ENCODE measurements around the gene ALDH5A1. TPM values are rescaled to one million over a fixed set of nuclear protein-coding genes. Genes with fewer than 3 reads are reported as not detected.

The ALDH5A1 gene
- total RNA-seq, 4 donors from 2014 or later = 4.1 to 12.1 (median 7.9) TPM

GRCh38 chr6:24535210-24535609, 40.4 kb downstream of the ALDH5A1 start:
- intact Hi-C loops (cut with DNase I; ENCODE audit: low total_unique reads) = no loop called here
- DNase-seq = no peak
- Histone ChIP-seq H3K27ac (no peak overlapping the region), H3K4me3 (no peak overlapping the region), H3K36me3 (peaks cover 0 to 4% (median 0%) of the 10 kb centered on the region in 4 donors), H3K4me1 (no peaks in the 10 kb centered on the region), H3K9me3 (no peaks in the 10 kb centered on the region), H3K27me3 (no peaks in the 10 kb centered on the region)
- WGBS, 2 donors (ENCODE audit: low coverage in 1 of 2) = 60 to 90% methylated on average over 3 of the region's 3 CpGs
- in situ Hi-C loops (cut with MboI; ENCODE audit: low pct_ligation_motif_present in 1 of 4, low pct_unique_long_range_greater_than_20kb in 1 of 4, low sequenced_read_pairs in 3 of 4) = no loop called here
- TF ChIP-seq POLR2AphosphoS5 (IDR thresholded peaks at IDR 0.05) (no peak), EP300 (IDR thresholded peaks at IDR 0.05; ENCODE audit: low read depth) (no peak), POLR2A (IDR thresholded peaks at IDR 0.05) (no peak), CTCF (IDR thresholded peaks at IDR 0.05) (no peak)

- Histone ChIP-seq H3K27ac (no peak overlapping the region), H3K4me1 (no peaks in the 10 kb centered on the region), H3K4me3 (no peak overlapping the region), H3K36me3 (peaks cover 0 to 4% (median 0%) of the 10 kb centered on the region in 4 donors), H3K27me3 (no peaks in the 10 kb centered on the region), H3K9me3 (no peaks in the 10 kb centered on the region)
- WGBS, 2 donors (ENCODE audit: low coverage in 1 of 2) = 55 to 75% methylated on average over 4 of the region's 4 CpGs
- intact Hi-C loops (cut with DNase I; ENCODE audit: low total_unique reads) (no loop called here), in situ Hi-C loops (cut with MboI; ENCODE audit: low pct_ligation_motif_present in 1 of 4, low pct_unique_long_range_greater_than_20kb in 1 of 4, low sequenced_read_pairs in 3 of 4) (no loop called here)
- TF ChIP-seq EP300 (IDR thresholded peaks at IDR 0.05; ENCODE audit: low read depth) (no peak), POLR2AphosphoS5 (IDR thresholded peaks at IDR 0.05) (no peak), POLR2A (IDR thresholded peaks at IDR 0.05) (no peak)
- no peak for DNase-seq
Measured at GRCh38 chr6:24536466-24536865, 41.7 kb downstream of the ALDH5A1 start.

GRCh38 chr6:24537082-24537699, 42.4 kb downstream of the ALDH5A1 start:
- no peaks in the 10 kb centered on the region for H3K4me1 ChIP-seq
- H3K36me3 ChIP-seq = peaks cover 0 to 3% (median 0%) of the 10 kb centered on the region in 4 donors
- H3K9me3 ChIP-seq = no peaks in the 10 kb centered on the region
- TF ChIP-seq EP300 (IDR thresholded peaks at IDR 0.05; ENCODE audit: low read depth) (no peak), POLR2A (IDR thresholded peaks at IDR 0.05) (no peak), CTCF (IDR thresholded peaks at IDR 0.05) (no peak), POLR2AphosphoS5 (IDR thresholded peaks at IDR 0.05) (no peak)
- WGBS, 2 donors (ENCODE audit: low coverage in 1 of 2) = 58 to 75% methylated on average over 6 to 8 of the region's 8 CpGs
- H3K27ac ChIP-seq = no peak overlapping the region
- intact Hi-C loops (cut with DNase I; ENCODE audit: low total_unique reads) (no loop called here), in situ Hi-C loops (cut with MboI; ENCODE audit: low pct_ligation_motif_present in 1 of 4, low pct_unique_long_range_greater_than_20kb in 1 of 4, low sequenced_read_pairs in 3 of 4) (no loop called here)
- no peak overlapping the region for H3K4me3 ChIP-seq
- no peak for DNase-seq
- no peaks in the 10 kb centered on the region for H3K27me3 ChIP-seq

GRCh38 chr6:24537771-24538385, 43.1 kb downstream of the ALDH5A1 start:
- Histone ChIP-seq H3K9me3 (no peaks in the 10 kb centered on the region), H3K4me1 (no peaks in the 10 kb centered on the region), H3K36me3 (no peaks in the 10 kb centered on the region), H3K4me3 (no peak overlapping the region), H3K27ac (no peak overlapping the region), H3K27me3 (no peaks in the 10 kb centered on the region)
- intact Hi-C loops (cut with DNase I; ENCODE audit: low total_unique reads) (no loop called here), in situ Hi-C loops (cut with MboI; ENCODE audit: low pct_ligation_motif_present in 1 of 4, low pct_unique_long_range_greater_than_20kb in 1 of 4, low sequenced_read_pairs in 3 of 4) (no loop called here)
- WGBS, 2 donors (ENCODE audit: low coverage in 1 of 2) = 93 to 96% methylated on average over 8 of the region's 8 CpGs
- no peak for TF ChIP-seq EP300 (IDR thresholded peaks at IDR 0.05; ENCODE audit: low read depth)
- TF ChIP-seq POLR2A (IDR thresholded peaks at IDR 0.05) = no peak
- no peak for TF ChIP-seq CTCF (IDR thresholded peaks at IDR 0.05)
- no peak for TF ChIP-seq POLR2AphosphoS5 (IDR thresholded peaks at IDR 0.05)
- no peak for DNase-seq

Measured in transverse colon (tissue), 4 donors.